Thoracic aorta (tissue), 2 donors: ENCODE data around the gene SLC41A2. TPM values are rescaled to one million over a fixed set of nuclear protein-coding genes. Genes with fewer than 3 reads are reported as not detected.

Experiments used
- ATAC-seq: fragments of 150-250 bp; one replicate; pipeline ENCODE4 v1.8.0; 2017; ENCODE audit warnings: low read depth; ENCODE audit not compliant: insufficient number of reproducible peaks, low FRiP score
- DNase-seq: peaks from one replicate; pipeline ENCODE4 v3.0.0-alpha.2; 2020; ENCODE audit warnings: low spot score
- H3K27ac ChIP-seq, 2 donors: fragments of 200-600 bp; sonication (generic); 1 replicate in 1 of 2; 2 replicates in 1 of 2; pipeline ENCODE4 v1.5.1; 2016; ENCODE audit warnings: mild to moderate bottlenecking in 2 of 2, moderate library complexity in 2 of 2
- H3K27me3 ChIP-seq: fragments of 200-600 bp; sonication (generic); replicated peaks from 2 replicates; pipeline ENCODE4 v1.6.0; 2016; ENCODE audit warnings: mild to moderate bottlenecking; ENCODE audit not compliant: insufficient read depth
- H3K36me3 ChIP-seq: fragments of 200-600 bp; sonication (generic); one replicate; pipeline ENCODE4 v1.5.1; 2016
- H3K4me1 ChIP-seq, 2 donors: fragments of 200-600 bp; sonication (generic); 1 replicate in 1 of 2; 2 replicates in 1 of 2; pipeline versions ENCODE4 v1.5.1 to v1.6.0; 2016; ENCODE audit warnings: low read depth in 2 of 2, mild to moderate bottlenecking in 1 of 2; ENCODE audit not compliant: control insufficient read depth in 1 of 2
- H3K4me3 ChIP-seq: fragments of 200-600 bp; sonication (generic); 2 replicates; pipeline ENCODE4 v1.5.1; 2016; ENCODE audit warnings: mild to moderate bottlenecking
- H3K9me3 ChIP-seq: fragments of 200-600 bp; sonication (generic); 2 replicates; pipeline ENCODE4 v1.5.1; 2016
- CTCF ChIP-seq: fragments of 200-600 bp; sonication (generic); IDR thresholded peaks from one replicate; pipeline ENCODE4 v1.5.1; 2019; ENCODE audit warnings: antibody characterized with exemption
- total RNA-seq, 2 donors: library from RNA; depleted of rRNA; stranded (reverse); fragments of >200 nt; gene quantifications; one replicate each; pipeline versions ENCODE4 v1.1.0 to v1.2.3, GENCODE V29; 2016

Gene SLC41A2
- total RNA-seq, 2 donors from 2014 or later: 67.1 to 165 TPM

DNA sequence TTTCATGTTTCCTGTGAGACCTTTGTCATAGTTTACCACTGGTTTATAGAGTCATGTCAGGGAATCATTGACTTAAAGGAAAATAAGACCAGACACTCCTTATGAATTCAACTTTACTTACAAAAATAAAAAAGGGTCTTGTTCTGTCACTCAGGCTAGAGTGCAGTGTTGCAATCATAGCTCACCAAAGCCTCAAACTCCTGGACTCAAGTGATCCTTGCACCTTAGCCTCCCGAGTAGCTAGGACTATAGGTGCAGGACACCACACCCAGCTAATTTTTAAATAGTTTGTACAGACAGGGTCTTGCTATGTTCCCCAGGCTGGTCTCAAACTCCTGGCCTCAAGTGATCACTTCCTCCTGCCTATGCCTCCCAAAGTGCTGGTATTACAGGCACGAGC lies 19.0 kb downstream of the SLC41A2 start:
- Histone ChIP-seq H3K36me3 (no peaks in the 10 kb centered on the region), H3K27ac (no peak overlapping the region), H3K4me1 (peaks cover 12 to 46% of the 10 kb centered on the region in 2 donors), H3K4me3 (no peak overlapping the region), H3K27me3 (no peaks in the 10 kb centered on the region), H3K9me3 (no peaks in the 10 kb centered on the region)
- DNase-seq (no peak), ATAC-seq (no peak)
- TF ChIP-seq CTCF: no peak

GRCh38 chr12:104938371-104938770 lies 19.7 kb downstream of the SLC41A2 start:
- Histone ChIP-seq H3K4me3 (no peak overlapping the region), H3K27ac (no peak overlapping the region), H3K9me3 (no peaks in the 10 kb centered on the region), H3K36me3 (no peaks in the 10 kb centered on the region), H3K27me3 (no peaks in the 10 kb centered on the region), H3K4me1 (peaks cover 12 to 46% of the 10 kb centered on the region in 2 donors)
- TF ChIP-seq CTCF: no peak
- ATAC-seq: no peak
- no peak for DNase-seq

GRCh38 chr12:104935886-104936285 lies 22.2 kb downstream of the SLC41A2 start:
- no peaks in the 10 kb centered on the region for H3K36me3 ChIP-seq
- H3K27ac ChIP-seq: no peak overlapping the region
- ATAC-seq: no peak
- no peak overlapping the region for H3K4me3 ChIP-seq
- no peaks in the 10 kb centered on the region for H3K27me3 ChIP-seq
- H3K9me3 ChIP-seq: no peaks in the 10 kb centered on the region
- DNase-seq: no peak
- H3K4me1 ChIP-seq: peaks cover 16 to 32% of the 10 kb centered on the region in 2 donors
- TF ChIP-seq CTCF: no peak

GRCh38 chr12:104933778-104934177 lies 24.3 kb downstream of the SLC41A2 start:
- DNase-seq: no peak
- no peak for ATAC-seq
- Histone ChIP-seq H3K27ac (no peak overlapping the region), H3K9me3 (no peaks in the 10 kb centered on the region), H3K36me3 (no peaks in the 10 kb centered on the region), H3K27me3 (no peaks in the 10 kb centered on the region), H3K4me1 (peaks cover 26 to 43% of the 10 kb centered on the region in 2 donors), H3K4me3 (no peak overlapping the region)
- no peak for TF ChIP-seq CTCF

DNA sequence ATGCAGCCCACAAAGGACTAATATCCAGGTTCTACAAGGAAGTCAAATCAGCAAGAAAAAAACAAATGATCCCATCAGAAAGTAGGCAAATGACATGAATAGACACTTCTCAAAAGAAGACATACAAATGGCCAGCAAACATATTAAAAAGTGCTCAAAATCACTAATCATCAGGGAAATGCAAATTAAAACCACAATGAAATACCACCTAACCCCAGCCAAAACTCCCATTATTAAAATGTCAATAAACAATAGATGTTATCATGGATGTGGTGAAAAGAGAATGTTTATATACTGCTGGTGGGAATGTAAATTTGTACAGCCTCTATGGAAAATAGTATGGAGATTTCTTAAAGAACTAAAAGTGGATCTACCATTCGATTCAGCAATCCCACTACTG lies 25.0 kb downstream of the SLC41A2 start:
- Histone ChIP-seq H3K27me3 (no peaks in the 10 kb centered on the region), H3K27ac (no peak overlapping the region), H3K4me1 (peaks cover 20 to 43% of the 10 kb centered on the region in 2 donors), H3K4me3 (no peak overlapping the region), H3K9me3 (no peaks in the 10 kb centered on the region), H3K36me3 (no peaks in the 10 kb centered on the region)
- ATAC-seq (no peak), DNase-seq (no peak)
- TF ChIP-seq CTCF: no peak
